ENCODE results near the gene TBC1D20.

Gene TBC1D20

DNA sequence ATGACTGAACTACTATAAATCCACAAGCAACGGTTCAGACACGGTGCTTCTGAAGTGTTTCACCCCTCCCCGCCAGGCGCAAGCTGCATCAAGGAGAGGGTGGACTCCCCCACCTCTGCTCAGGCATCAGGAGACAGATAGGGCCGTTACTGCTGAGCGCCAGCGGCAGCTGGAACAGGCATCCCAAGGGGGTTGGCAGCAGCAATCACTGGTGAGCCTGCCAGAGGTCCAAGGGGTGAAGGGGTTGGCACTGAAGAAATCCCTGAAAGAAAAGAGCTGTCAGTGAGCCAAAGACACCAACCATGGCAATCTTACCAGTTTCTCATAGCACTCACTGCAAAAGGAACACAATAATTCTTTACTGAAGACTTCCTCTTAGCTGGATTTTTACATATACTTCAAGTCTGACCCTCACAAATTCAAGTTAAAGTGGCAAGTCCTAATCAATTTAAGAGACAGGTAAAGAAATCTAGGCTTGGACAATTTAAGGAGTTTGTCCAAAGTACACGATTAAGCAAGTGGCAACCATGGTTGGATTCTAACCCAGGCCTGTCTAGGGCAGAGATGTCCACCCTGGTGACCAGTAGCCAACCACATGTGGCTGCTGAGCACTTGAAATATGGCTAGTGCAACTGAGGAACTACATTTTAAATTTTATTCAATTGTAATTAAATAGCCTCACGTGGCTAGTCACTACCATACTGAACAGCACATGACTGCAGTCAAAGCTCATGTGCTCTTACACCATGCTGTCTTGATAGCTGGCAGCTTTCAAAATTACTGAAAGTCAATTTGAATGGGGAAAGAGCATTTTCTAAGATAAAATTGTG is 21.7 kb upstream of the TBC1D20 start:
- Histone ChIP-seq H3K36me3 (peaks cover 32% of the 10 kb centered on the region), H3K4me1 (no peaks in the 10 kb centered on the region), H3K4me3 (ENCODE audit: low read depth, low read length) (no peak overlapping the region), H3K27me3 (no peaks in the 10 kb centered on the region), H3K9me3 (no peaks in the 10 kb centered on the region)
- TF ChIP-seq, protein P1, sequence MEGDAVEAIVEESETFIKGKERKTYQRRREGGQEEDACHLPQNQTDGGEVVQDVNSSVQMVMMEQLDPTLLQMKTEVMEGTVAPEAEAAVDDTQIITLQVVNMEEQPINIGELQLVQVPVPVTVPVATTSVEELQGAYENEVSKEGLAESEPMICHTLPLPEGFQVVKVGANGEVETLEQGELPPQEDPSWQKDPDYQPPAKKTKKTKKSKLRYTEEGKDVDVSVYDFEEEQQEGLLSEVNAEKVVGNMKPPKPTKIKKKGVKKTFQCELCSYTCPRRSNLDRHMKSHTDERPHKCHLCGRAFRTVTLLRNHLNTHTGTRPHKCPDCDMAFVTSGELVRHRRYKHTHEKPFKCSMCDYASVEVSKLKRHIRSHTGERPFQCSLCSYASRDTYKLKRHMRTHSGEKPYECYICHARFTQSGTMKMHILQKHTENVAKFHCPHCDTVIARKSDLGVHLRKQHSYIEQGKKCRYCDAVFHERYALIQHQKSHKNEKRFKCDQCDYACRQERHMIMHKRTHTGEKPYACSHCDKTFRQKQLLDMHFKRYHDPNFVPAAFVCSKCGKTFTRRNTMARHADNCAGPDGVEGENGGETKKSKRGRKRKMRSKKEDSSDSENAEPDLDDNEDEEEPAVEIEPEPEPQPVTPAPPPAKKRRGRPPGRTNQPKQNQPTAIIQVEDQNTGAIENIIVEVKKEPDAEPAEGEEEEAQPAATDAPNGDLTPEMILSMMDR (IDR thresholded peaks at IDR 0.05; ENCODE audit: low read depth, low read length): no peak
- peak; percentile 16 for DNase-seq

DNA sequence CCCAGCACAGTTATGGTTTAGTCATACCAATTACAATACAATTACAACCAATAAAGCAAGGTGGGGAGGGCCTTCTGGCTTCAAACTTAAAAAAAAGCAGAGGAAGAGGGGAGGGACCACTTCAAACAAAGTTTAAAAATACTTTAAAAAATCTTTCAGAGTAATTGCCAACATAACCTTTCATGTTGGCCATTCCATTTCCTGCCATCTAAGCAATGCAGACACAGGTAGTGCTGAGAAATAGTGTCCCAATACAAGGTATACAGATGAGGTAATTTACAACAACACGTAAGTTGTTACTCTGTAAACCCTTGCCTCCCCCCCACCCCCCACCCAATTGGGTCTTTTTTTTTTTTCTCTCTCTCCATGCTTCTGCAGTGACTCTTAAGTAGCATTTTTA is 18.8 kb upstream of the TBC1D20 start:
- TF ChIP-seq, protein P1 (IDR thresholded peaks at IDR 0.05; ENCODE audit: low read depth, low read length): no peak
- H3K9me3 ChIP-seq: no peaks in the 10 kb centered on the region
- DNase-seq: no peak
- no peaks in the 10 kb centered on the region for H3K4me1 ChIP-seq
- H3K36me3 ChIP-seq: peaks cover 19% of the 10 kb centered on the region
- H3K4me3 ChIP-seq (ENCODE audit: low read depth, low read length): no peak overlapping the region
- no peaks in the 10 kb centered on the region for H3K27me3 ChIP-seq

DNA sequence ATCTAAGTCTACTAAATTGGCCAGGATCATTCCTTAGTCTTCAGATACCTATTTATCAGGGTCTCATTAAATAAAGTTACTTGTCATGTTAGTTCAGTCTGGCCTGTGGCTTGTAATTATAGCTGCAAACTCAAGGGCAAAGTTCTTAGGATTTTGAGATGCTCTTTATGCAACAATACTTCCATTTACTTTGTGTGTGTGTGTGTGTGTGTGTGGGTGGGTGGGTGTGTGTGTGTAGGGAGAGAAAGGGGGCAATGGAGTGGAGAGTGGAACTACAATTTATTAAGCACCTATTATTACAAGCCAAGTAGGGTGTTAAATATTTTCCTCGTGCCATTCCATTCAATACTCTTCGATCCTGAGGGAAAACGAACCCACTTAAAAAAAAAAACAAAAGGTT is 17.7 kb upstream of the TBC1D20 start:
- no peak for DNase-seq
- TF ChIP-seq, protein P1 (IDR thresholded peaks at IDR 0.05; ENCODE audit: low read depth, low read length): no peak
- peaks cover 15% of the 10 kb centered on the region for H3K36me3 ChIP-seq

DNA sequence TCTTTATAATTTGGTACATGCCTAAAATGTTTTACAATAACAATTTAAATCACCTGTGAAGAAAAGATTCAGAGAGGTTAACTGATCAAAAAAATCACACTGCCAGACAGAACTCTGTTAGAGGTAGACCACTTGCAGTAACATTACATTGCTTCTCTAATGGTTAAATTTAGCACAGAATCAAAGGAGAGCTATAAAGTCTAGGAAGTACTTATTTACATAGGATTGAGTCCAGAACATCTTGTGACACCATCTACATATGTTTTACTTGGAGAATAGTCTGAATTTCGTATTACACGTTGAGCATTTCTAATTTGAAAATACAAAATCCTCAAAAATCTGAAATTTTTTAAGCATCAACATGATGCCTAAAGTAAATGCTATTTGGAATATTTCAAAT is 17.2 kb upstream of the TBC1D20 start:
- Histone ChIP-seq H3K27me3 (no peaks in the 10 kb centered on the region), H3K9me3 (no peaks in the 10 kb centered on the region), H3K36me3 (peaks cover 13% of the 10 kb centered on the region), H3K4me3 (ENCODE audit: low read depth, low read length) (no peak overlapping the region), H3K4me1 (no peaks in the 10 kb centered on the region)
- TF ChIP-seq, protein P1 (IDR thresholded peaks at IDR 0.05; ENCODE audit: low read depth, low read length): no peak
- DNase-seq: no peak

More for the DNA sequence above, 17.7 kb upstream of the TBC1D20 start:
- H3K9me3 ChIP-seq: no peaks in the 10 kb centered on the region
- H3K4me3 ChIP-seq (ENCODE audit: low read depth, low read length): no peak overlapping the region
- no peaks in the 10 kb centered on the region for H3K27me3 ChIP-seq
- no peaks in the 10 kb centered on the region for H3K4me1 ChIP-seq

DNA sequence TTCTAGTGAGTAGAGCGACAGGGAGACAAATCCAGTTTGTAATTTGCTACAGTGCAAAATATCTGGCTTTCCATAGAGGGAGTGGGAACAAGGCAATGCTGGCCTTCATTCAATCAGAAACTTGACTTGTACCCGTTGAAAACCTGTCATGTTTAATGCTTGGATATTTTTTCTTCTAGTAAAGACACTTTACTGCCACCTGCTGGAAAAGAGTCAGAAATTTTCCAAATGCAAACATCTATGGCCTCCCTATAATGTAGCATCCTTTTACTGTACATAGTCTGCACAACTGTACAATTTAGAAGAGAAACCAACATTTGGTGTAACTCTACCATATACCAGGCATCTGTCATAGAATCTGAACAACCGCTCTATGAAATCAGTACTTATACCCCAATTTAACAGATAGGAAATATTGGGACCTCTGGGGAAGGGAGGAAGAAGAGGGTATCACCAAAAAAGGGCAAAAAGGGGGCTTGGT is 16.7 kb upstream of the TBC1D20 start:
- H3K4me3 ChIP-seq (ENCODE audit: low read depth, low read length): no peak overlapping the region
- H3K27me3 ChIP-seq: no peaks in the 10 kb centered on the region
- no peaks in the 10 kb centered on the region for H3K9me3 ChIP-seq
- TF ChIP-seq, protein P1 (IDR thresholded peaks at IDR 0.05; ENCODE audit: low read depth, low read length): peak; percentile 48
- H3K4me1 ChIP-seq: no peaks in the 10 kb centered on the region
- peaks cover 11% of the 10 kb centered on the region for H3K36me3 ChIP-seq
- DNase-seq: peak; percentile 21

Data from BE2C (cell line).